ENCODE measurements around the gene PLG. TPM values are rescaled to one million over a fixed set of nuclear protein-coding genes. Genes with fewer than 3 reads are reported as not detected.
"Not testable (repeated sequence)": the region's sequence is repeated elsewhere in the genome, so short reads cannot be mapped to it uniquely, and the experiment has no call there.

PLG gene
- total RNA-seq, 2 experiments from 2014 or later, result not detected

DNA sequence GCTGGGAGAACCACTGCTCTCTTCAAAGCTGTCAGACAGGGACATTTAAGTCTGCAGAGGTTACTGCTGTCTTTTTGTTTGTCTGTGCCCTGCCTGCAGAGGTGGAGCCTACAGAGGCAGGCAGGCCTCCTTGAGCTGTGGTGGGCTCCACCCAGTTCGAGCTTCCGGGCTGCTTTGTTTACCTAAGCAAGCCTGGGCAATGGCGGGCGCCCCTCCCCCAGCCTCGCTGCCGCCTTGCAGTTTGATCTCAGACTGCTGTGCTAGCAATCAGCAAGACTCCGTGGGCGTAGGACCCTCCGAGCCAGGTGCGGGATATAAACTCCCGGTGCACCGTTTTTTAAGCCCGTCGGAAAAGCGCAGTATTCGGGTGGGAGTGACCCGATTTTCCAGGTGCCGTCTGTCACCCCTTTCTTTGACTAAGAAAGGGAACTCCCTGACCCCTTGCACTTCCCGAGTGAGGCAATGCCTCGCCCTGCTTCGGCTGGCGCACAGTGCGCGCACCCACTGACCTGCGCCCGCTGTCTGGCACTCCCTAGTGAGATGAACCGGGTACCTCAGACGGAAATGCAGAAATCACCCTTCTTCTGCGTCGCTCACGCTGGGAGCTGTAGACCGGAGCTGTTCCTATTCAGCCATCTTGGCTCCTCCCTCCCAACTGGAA, 16.8 kb upstream of the PLG start:
- intact Hi-C loops (cut with micrococcal nuclease); H3K27me3 Mint-ChIP-seq; H3K4me1 Mint-ChIP-seq (ENCODE audit: low read depth); POLR2A ChIA-PET; H3K9me3 Mint-ChIP-seq; H3K4me3 Mint-ChIP-seq; DNase-seq; CTCF ChIA-PET; H3K27ac Mint-ChIP-seq; H3K36me3 Mint-ChIP-seq: not testable (repeated sequence)

DNA sequence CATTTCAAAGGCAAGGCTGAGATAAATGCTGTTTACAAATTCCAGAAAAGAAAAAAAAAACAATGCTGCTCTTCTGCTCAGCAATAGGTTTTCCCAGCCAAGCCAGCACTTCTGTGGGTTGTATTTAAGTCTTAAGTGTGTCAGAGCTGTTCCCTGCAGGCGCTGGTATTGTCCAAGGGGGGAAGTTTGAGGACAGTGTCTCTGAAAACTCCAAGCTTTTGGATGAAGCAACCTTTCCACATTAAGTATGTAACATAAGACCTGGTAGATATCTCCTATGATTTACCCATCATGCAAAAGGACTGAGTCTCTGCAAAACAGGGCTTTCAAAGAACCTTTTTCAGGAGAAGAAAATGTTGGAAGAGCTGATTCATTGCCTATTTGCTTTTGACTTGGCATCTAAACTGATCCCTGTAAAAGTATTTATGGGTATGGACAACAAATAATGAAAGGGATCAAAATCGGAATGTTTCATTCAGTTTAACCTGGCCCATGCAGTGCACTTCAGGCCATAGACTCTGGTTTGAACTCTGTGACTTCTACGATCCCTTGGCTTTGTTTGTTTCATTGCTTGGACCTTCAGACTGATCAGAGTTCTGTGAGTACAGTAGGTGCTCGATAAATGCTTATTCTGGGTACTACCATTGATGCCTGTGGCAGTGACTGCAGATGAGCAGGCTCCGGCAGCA, 16.1 kb upstream of the PLG start:
- Mint-ChIP-seq H3K27me3 (peaks cover 8% of the 10 kb centered on the region), H3K9me3 (no peaks in the 10 kb centered on the region), H3K27ac (no peak overlapping the region), H3K4me1 (ENCODE audit: low read depth) (no peaks in the 10 kb centered on the region), H3K4me3 (no peak overlapping the region), H3K36me3 (no peaks in the 10 kb centered on the region)
- intact Hi-C loops (cut with micrococcal nuclease), result no loop called here
- no peak for DNase-seq
- POLR2A ChIA-PET, result no interaction called here
- CTCF ChIA-PET, result no interaction called here

- no peak for DNase-seq
- POLR2A ChIA-PET, result no interaction called here
- CTCF ChIA-PET, result no interaction called here
- Mint-ChIP-seq H3K27me3 (peaks cover 5% of the 10 kb centered on the region), H3K9me3 (no peaks in the 10 kb centered on the region), H3K27ac (no peak overlapping the region), H3K4me1 (ENCODE audit: low read depth) (no peaks in the 10 kb centered on the region), H3K36me3 (no peaks in the 10 kb centered on the region), H3K4me3 (no peak overlapping the region)
- intact Hi-C loops (cut with micrococcal nuclease), result no loop called here
Observed at GRCh38 chr6:160690458-160690857, 11.6 kb upstream of the PLG start.

DNA sequence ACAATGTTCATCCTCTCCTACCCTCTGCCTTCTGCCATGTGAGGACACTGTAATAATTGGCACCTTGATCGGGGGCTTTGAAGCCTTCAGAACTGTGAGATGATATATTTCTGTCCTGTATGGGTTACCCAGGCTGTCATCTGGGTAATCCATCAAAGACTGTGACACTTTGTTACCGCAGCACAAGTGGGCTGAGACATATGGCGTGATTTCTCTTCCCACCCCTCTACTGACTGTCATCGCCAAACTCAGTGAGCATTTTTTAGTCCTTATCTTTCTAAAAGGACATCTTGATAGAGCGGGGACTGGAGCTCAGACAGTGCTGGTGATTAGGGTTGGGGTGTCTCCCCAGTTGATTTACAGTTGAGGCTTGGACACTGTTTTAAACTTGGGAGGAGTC, 10.4 kb upstream of the PLG start:
- intact Hi-C loops (cut with micrococcal nuclease), result no loop called here
- no peaks in the 10 kb centered on the region for H3K4me1 Mint-ChIP-seq (ENCODE audit: low read depth)
- H3K27me3 Mint-ChIP-seq, result no peaks in the 10 kb centered on the region
- H3K36me3 Mint-ChIP-seq, result no peaks in the 10 kb centered on the region
- H3K9me3 Mint-ChIP-seq, result no peaks in the 10 kb centered on the region
- H3K4me3 Mint-ChIP-seq, result no peak overlapping the region
- no peak for DNase-seq
- CTCF ChIA-PET, result no interaction called here
- H3K27ac Mint-ChIP-seq, result no peak overlapping the region
- POLR2A ChIA-PET, result no interaction called here

DNA sequence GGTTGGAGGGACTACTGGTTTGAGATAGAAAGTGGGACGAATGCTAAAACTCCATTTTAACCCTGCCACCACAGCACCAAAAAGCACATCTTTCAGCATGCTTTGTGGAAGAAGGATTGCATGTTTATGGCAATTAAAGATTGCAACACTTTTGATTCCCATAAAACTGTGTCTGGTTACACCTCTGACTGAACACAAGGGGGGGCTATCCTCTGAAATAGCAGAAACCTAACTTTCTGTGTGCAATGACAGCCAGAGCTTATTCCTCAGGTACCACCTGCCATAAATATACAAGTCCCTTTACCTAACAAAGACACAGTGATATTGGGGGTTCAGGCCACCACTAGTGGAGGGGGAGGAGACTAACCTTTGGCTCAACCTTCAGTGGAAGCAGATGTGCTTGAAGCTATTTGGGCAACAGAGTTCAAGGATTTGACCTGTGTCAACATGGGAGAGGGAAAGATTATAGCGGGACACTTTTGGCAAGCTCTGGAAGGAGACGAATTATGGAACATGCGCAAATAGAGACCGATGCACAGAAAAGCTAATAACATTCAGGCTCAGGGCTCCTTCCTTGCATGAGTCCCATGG, 9.6 kb upstream of the PLG start:
- H3K36me3 Mint-ChIP-seq, result no peaks in the 10 kb centered on the region
- H3K4me1 Mint-ChIP-seq (ENCODE audit: low read depth), result no peaks in the 10 kb centered on the region
- H3K27ac Mint-ChIP-seq, result no peak overlapping the region
- DNase-seq, result no peak
- H3K9me3 Mint-ChIP-seq, result no peaks in the 10 kb centered on the region
- no peaks in the 10 kb centered on the region for H3K27me3 Mint-ChIP-seq
- H3K4me3 Mint-ChIP-seq, result no peak overlapping the region
- ChIA-PET CTCF (no interaction called here), POLR2A (no interaction called here)
- intact Hi-C loops (cut with micrococcal nuclease), result no loop called here

- H3K27me3 Mint-ChIP-seq; POLR2A ChIA-PET; H3K9me3 Mint-ChIP-seq; H3K27ac Mint-ChIP-seq; H3K4me1 Mint-ChIP-seq (ENCODE audit: low read depth); intact Hi-C loops (cut with micrococcal nuclease); DNase-seq; H3K4me3 Mint-ChIP-seq; H3K36me3 Mint-ChIP-seq; CTCF ChIA-PET: not testable (repeated sequence)
Observed at GRCh38 chr6:160695025-160695424, 7.0 kb upstream of the PLG start.

GRCh38 chr6:160695622-160696021, 6.4 kb upstream of the PLG start:
- intact Hi-C loops (cut with micrococcal nuclease); POLR2A ChIA-PET; DNase-seq; H3K27me3 Mint-ChIP-seq; H3K4me3 Mint-ChIP-seq; H3K9me3 Mint-ChIP-seq; H3K4me1 Mint-ChIP-seq (ENCODE audit: low read depth); CTCF ChIA-PET; H3K36me3 Mint-ChIP-seq; H3K27ac Mint-ChIP-seq: not testable (repeated sequence)

DNA sequence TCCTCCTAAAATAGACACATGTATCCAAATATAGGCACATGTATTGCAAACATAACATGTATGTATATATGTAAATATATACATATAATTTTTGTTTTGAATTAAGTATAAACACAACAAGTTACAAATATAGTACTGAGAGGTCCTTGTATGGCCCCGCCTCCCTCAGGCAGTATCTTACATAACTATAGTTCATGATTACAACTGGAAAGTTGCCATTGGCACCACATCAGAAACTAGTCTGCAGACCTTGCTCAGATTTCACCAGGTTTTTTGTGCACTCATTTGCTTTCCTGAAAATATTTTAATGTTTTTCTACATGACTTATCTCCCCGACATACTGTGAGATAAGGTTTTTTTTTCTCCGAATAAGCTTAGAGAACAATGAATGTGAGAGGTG, 5.2 kb upstream of the PLG start:
- CTCF ChIA-PET; H3K4me3 Mint-ChIP-seq; DNase-seq; POLR2A ChIA-PET; H3K36me3 Mint-ChIP-seq; H3K27me3 Mint-ChIP-seq; intact Hi-C loops (cut with micrococcal nuclease); H3K27ac Mint-ChIP-seq; H3K4me1 Mint-ChIP-seq (ENCODE audit: low read depth); H3K9me3 Mint-ChIP-seq: not testable (repeated sequence)

DNA sequence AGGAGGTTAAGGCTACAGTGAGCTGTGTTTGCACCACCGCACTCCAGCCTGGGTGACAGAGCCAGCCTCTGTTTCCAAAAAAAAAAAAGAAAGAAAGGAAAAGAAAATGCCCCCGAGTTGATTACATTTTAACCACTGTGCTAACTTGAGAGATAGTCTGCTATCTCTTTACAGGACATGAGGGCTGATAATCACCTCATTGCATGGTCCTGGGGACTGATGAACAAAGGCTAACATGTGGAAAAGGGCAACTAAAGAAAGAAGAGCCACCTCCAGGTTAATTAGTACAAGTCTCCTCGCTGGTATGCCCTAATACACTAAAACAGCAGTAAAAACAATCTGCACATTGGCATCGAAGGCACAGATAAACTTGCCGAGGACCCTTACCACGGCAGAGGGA, 4.2 kb upstream of the PLG start:
- H3K36me3 Mint-ChIP-seq, result no peaks in the 10 kb centered on the region
- no peak for DNase-seq
- no peak overlapping the region for H3K4me3 Mint-ChIP-seq
- intact Hi-C loops (cut with micrococcal nuclease), result no loop called here
- H3K27ac Mint-ChIP-seq, result no peak overlapping the region
- H3K4me1 Mint-ChIP-seq (ENCODE audit: low read depth), result no peaks in the 10 kb centered on the region
- peaks cover 2% of the 10 kb centered on the region for H3K27me3 Mint-ChIP-seq
- ChIA-PET POLR2A (no interaction called here), CTCF (no interaction called here)
- H3K9me3 Mint-ChIP-seq, result no peaks in the 10 kb centered on the region

DNA sequence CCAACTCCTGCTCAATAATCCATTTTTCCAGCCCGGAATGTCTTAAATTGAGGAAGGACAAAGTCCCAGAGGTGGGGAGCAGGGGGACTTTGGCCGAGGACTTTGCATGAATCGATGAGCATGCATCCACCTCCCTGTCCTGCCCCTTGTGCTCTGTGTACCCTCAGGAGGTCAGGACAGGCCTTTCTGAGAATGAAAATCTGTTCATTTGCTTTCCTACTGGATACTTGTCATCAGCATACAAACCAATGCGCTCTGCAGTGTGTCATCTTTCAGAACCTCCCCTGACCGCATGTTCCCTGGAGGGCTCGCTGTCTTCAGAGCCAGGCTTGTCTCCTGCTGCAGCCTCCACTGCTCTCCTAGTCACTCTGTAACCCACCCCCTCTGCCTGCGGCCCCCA, 2.6 kb downstream of the PLG start:
- H3K4me1 Mint-ChIP-seq (ENCODE audit: low read depth); DNase-seq; POLR2A ChIA-PET; H3K9me3 Mint-ChIP-seq; intact Hi-C loops (cut with micrococcal nuclease); H3K27ac Mint-ChIP-seq; H3K4me3 Mint-ChIP-seq; H3K36me3 Mint-ChIP-seq; CTCF ChIA-PET: not testable (repeated sequence)
- peaks cover 14% of the 10 kb centered on the region for H3K27me3 Mint-ChIP-seq

- H3K36me3 Mint-ChIP-seq; DNase-seq; H3K4me3 Mint-ChIP-seq; CTCF ChIA-PET; POLR2A ChIA-PET; H3K27ac Mint-ChIP-seq; H3K4me1 Mint-ChIP-seq (ENCODE audit: low read depth); H3K9me3 Mint-ChIP-seq; intact Hi-C loops (cut with micrococcal nuclease): not testable (repeated sequence)
- H3K27me3 Mint-ChIP-seq, result peaks cover 13% of the 10 kb centered on the region
Observed at GRCh38 chr6:160708993-160709392, 6.9 kb downstream of the PLG start.

DNA sequence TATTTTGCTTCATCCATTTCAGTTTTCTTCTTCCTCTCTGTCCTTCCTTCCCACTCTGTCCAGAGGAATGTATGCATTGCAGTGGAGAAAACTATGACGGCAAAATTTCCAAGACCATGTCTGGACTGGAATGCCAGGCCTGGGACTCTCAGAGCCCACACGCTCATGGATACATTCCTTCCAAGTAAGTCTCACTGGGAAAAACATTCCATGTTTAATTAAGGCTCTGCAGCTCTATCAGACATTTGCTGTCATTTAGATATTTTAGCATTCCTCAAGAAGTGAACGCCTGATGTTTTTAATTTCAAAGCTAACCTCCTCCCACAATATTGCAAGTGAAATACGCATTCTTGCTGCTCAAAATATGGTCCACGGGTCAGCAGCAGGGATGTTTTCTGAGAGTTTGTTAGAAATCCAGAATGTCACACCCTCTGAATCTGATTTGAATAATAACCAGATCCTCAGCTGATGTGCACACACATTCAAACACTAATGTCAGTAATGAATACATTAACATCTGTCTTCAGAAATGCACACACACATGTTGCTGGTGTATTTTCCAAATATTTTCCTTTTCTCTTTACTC, 12.8 kb downstream of the PLG start:
- POLR2A ChIA-PET, result no interaction called here
- intact Hi-C loops (cut with micrococcal nuclease), result no loop called here
- Mint-ChIP-seq H3K36me3 (no peaks in the 10 kb centered on the region), H3K4me1 (ENCODE audit: low read depth) (no peaks in the 10 kb centered on the region), H3K27me3 (peaks cover 4% of the 10 kb centered on the region), H3K4me3 (no peak overlapping the region), H3K27ac (no peak overlapping the region), H3K9me3 (no peaks in the 10 kb centered on the region)
- CTCF ChIA-PET, result no interaction called here
- DNase-seq, result no peak

GRCh38 chr6:160730911-160731310, 28.9 kb downstream of the PLG start:
- Mint-ChIP-seq H3K27ac (no peak overlapping the region), H3K4me3 (no peak overlapping the region), H3K27me3 (peaks cover 7% of the 10 kb centered on the region), H3K9me3 (no peaks in the 10 kb centered on the region), H3K36me3 (no peaks in the 10 kb centered on the region), H3K4me1 (ENCODE audit: low read depth) (no peaks in the 10 kb centered on the region)
- intact Hi-C loops (cut with micrococcal nuclease), result no loop called here
- ChIA-PET CTCF (no interaction called here), POLR2A (no interaction called here)
- DNase-seq, result no peak

Measured in activated CD4-positive, alpha-beta memory T cell treated with anti-CD3 and anti-CD28 coated beads for 36 hours (primary cell).